H1 (cell line): ENCODE results near the gene DDX18. TPM values are rescaled to one million over a fixed set of nuclear protein-coding genes. Genes with fewer than 3 reads are reported as not detected.

Source experiments
- CTCF ChIA-PET: fragments of 300-600 bp; sonication (Branson Sonifier 250); formaldehyde crosslinking; loops from one replicate; lab custom pipeline; 2021; ENCODE audit not compliant: partially characterized antibody; lab: Charles Lee
- POLR2A ChIA-PET: fragments of 300-600 bp; sonication (Branson Sonifier 250); formaldehyde crosslinking; loops from one replicate; lab custom pipeline; 2021; ENCODE audit warnings: inconsistent platforms; ENCODE audit not compliant: partially characterized antibody; lab: Charles Lee
- DNase-seq, 2 experiments: peaks; one replicate each; pipeline versions ENCODE4 v3.0.0 to v3.0.0-alpha.2; 2010 to 2022; ENCODE audit warnings: low spot score in 2 of 2, low read depth in 1 of 2, mixed read lengths in 1 of 2
- FAIRE-seq: peaks from 2 replicates; lab custom pipeline; 2011; peaks lifted over from hg19 to GRCh38; lab: Jason Lieb, UNC
- H2AFZ ChIP-seq: 2 replicates; pipeline ENCODE4 v1.8.1; 2012; ENCODE audit warnings: low read length, inconsistent platforms
- H2AK5ac ChIP-seq: 2 replicates; pipeline ENCODE4 v1.6.1; 2013; ENCODE audit warnings: low read depth, low read length
- H2BK120ac ChIP-seq: replicated peaks from 2 replicates; pipeline ENCODE3; 2013; ENCODE audit warnings: low read depth, low read length, inconsistent platforms
- H2BK12ac ChIP-seq: 2 replicates; pipeline ENCODE4 v1.6.1; 2013; ENCODE audit warnings: low read depth, low read length
- H2BK15ac ChIP-seq: 2 replicates; pipeline ENCODE4 v1.6.1; 2013; ENCODE audit warnings: low read length
- H2BK20ac ChIP-seq: 2 replicates; pipeline ENCODE4 v1.6.1; 2013; ENCODE audit warnings: low read length
- H2BK5ac ChIP-seq: 2 replicates; pipeline ENCODE4 v1.6.1; 2013; ENCODE audit warnings: low read depth, low read length
- H3K14ac ChIP-seq: 2 replicates; pipeline ENCODE4 v1.6.1; 2013; ENCODE audit warnings: inconsistent platforms; ENCODE audit not compliant: insufficient read length
- H3K18ac ChIP-seq: 2 replicates; pipeline ENCODE4 v1.6.1; 2013; ENCODE audit warnings: low read length; ENCODE audit errors: extremely low read depth
- H3K23ac ChIP-seq: 2 replicates; pipeline ENCODE4 v1.6.1; 2013; ENCODE audit warnings: inconsistent platforms; ENCODE audit not compliant: insufficient read length
- H3K23me2 ChIP-seq: 2 replicates; pipeline ENCODE4 v1.6.1; 2013; ENCODE audit warnings: low read depth, low read length
- H3K27ac ChIP-seq: 2 replicates; pipeline ENCODE4 v1.6.1; 2011; ENCODE audit warnings: low read depth, low read length, inconsistent platforms
- H3K27me3 ChIP-seq, 4 experiments: replicated peaks in 1 of 4; 1 replicate in 1 of 4; 2 replicates in 3 of 4; pipeline versions ENCODE4 v1.6.1 to v1.8.1; 2011 to 2013; ENCODE audit warnings: low read length in 3 of 4, mild to moderate bottlenecking in 3 of 4, inconsistent platforms in 2 of 4, mixed read lengths in 2 of 4, moderate library complexity in 1 of 4; ENCODE audit not compliant: control insufficient read depth in 3 of 4, insufficient read depth in 3 of 4; ENCODE audit errors: extremely low read depth in 1 of 4
- H3K36me3 ChIP-seq, 4 experiments: 2 replicates each; pipeline versions ENCODE4 v1.6.1 to v1.8.1; 2011 to 2013; ENCODE audit warnings: mild to moderate bottlenecking in 4 of 4, low read length in 3 of 4, moderate library complexity in 2 of 4, control low read depth in 1 of 4, inconsistent platforms in 1 of 4; ENCODE audit not compliant: insufficient read depth in 4 of 4, control insufficient read depth in 2 of 4
- H3K4ac ChIP-seq: replicated peaks from 2 replicates; pipeline ENCODE3; 2013; ENCODE audit warnings: low read length, low read depth, mixed read lengths, inconsistent platforms; ENCODE audit not compliant: insufficient read length
- H3K4me1 ChIP-seq, 4 experiments: replicated peaks in 1 of 4; 1 replicate in 1 of 4; 2 replicates in 3 of 4; pipeline versions ENCODE4 v1.6.1 to v1.8.1; 2011 to 2013; ENCODE audit warnings: low read length in 3 of 4, inconsistent platforms in 2 of 4, mixed read lengths in 1 of 4; ENCODE audit not compliant: insufficient read depth in 4 of 4, control insufficient read depth in 3 of 4
- H3K4me2 ChIP-seq, 2 experiments: 2 replicates each; pipeline versions ENCODE4 v1.6.1 to v1.8.1; 2011 to 2013; ENCODE audit warnings: low read depth in 2 of 2, low read length in 2 of 2, control low read depth in 1 of 2, inconsistent platforms in 1 of 2, mild to moderate bottlenecking in 1 of 2; ENCODE audit not compliant: insufficient read depth in 1 of 2
- H3K4me3 ChIP-seq, 4 experiments: fragments of 200-600, 300-600 bp in 1 of 4; sonication (generic), shearing (Covaris generic), sonication (Bioruptor Twin) in 1 of 4; 2 replicates each; pipeline versions ENCODE4 v1.5.1 to v1.8.1; 2011 to 2016; ENCODE audit warnings: low read length in 4 of 4, low read depth in 3 of 4, control low read depth in 2 of 4, inconsistent platforms in 2 of 4, mild to moderate bottlenecking in 2 of 4, mixed read lengths in 1 of 4, moderate library complexity in 1 of 4; ENCODE audit not compliant: insufficient read depth in 2 of 4; ENCODE audit errors: extremely low read depth in 1 of 4
- H3K56ac ChIP-seq: replicated peaks from 2 replicates; pipeline ENCODE3; 2013; ENCODE audit warnings: low read depth, mild to moderate bottlenecking, mixed read lengths, low read length, inconsistent platforms; ENCODE audit not compliant: insufficient read length
- H3K79me1 ChIP-seq: 2 replicates; pipeline ENCODE4 v1.6.1; 2013; ENCODE audit warnings: low read depth, low read length, control low read depth
- H3K79me2 ChIP-seq, 2 experiments: 2 replicates each; pipeline versions ENCODE4 v1.6.1 to v1.8.1; 2012 to 2013; ENCODE audit warnings: low read length in 2 of 2, mild to moderate bottlenecking in 2 of 2, inconsistent platforms in 1 of 2; ENCODE audit not compliant: insufficient read depth in 2 of 2, control insufficient read depth in 1 of 2
- H3K9ac ChIP-seq, 4 experiments: replicated peaks in 1 of 4; 1 replicate in 1 of 4; 2 replicates in 3 of 4; pipeline versions ENCODE4 v1.6.1 to v1.8.1; 2011 to 2013; ENCODE audit warnings: low read depth in 3 of 4, low read length in 3 of 4, control low read depth in 2 of 4, mild to moderate bottlenecking in 2 of 4, moderate library complexity in 2 of 4, inconsistent platforms in 1 of 4; ENCODE audit errors: extremely low read depth in 1 of 4
- H3K9me3 ChIP-seq, 2 experiments: 2 replicates each; pipeline versions ENCODE4 v1.6.1 to v1.8.1; 2012 to 2013; ENCODE audit warnings: mild to moderate bottlenecking in 2 of 2, moderate library complexity in 2 of 2, control low read depth in 1 of 2, inconsistent platforms in 1 of 2, low read depth in 1 of 2, low read length in 1 of 2, mixed read lengths in 1 of 2; ENCODE audit not compliant: insufficient read depth in 2 of 2
- H4K20me1 ChIP-seq, 2 experiments: replicated peaks in 1 of 2; 2 replicates each; pipeline versions ENCODE3 to v1.8.1; 2011 to 2013; ENCODE audit warnings: inconsistent platforms in 2 of 2, low read length in 2 of 2, mild to moderate bottlenecking in 1 of 2; ENCODE audit not compliant: insufficient read depth in 2 of 2, control insufficient read depth in 1 of 2
- H4K5ac ChIP-seq: 2 replicates; pipeline ENCODE4 v1.6.1; 2013; ENCODE audit warnings: low read length, low read depth, mixed read lengths, inconsistent platforms; ENCODE audit not compliant: insufficient read length
- H4K8ac ChIP-seq: 2 replicates; pipeline ENCODE4 v1.8.0; 2013; ENCODE audit warnings: mild to moderate bottlenecking, moderate library complexity, low read length, inconsistent platforms; ENCODE audit not compliant: insufficient read depth; ENCODE audit errors: extremely low read depth
- H4K91ac ChIP-seq: replicated peaks from 2 replicates; pipeline ENCODE3; 2013; ENCODE audit warnings: low read length, mixed read lengths, inconsistent platforms; ENCODE audit not compliant: insufficient read length
- EZH2 ChIP-seq: fragments of 200-600 bp; sonication (generic); IDR thresholded peaks from 2 replicates; pipeline ENCODE4 v1.7.1; 2012; ENCODE audit warnings: low read depth, mild to moderate bottlenecking, moderate library complexity, low read length, inconsistent platforms; ENCODE audit not compliant: severe bottlenecking
- TAF1 ChIP-seq: IDR thresholded peaks from 2 replicates; pipeline ENCODE4 v1.6.1; 2011; ENCODE audit warnings: mild to moderate bottlenecking, low read depth, low read length
- USF2 ChIP-seq: IDR thresholded peaks from 2 replicates; pipeline ENCODE4 v1.6.1; 2011; ENCODE audit warnings: low read length, improper control_type of control experiment
- WGBS, 2 experiments: shearing (Covaris generic) in 1 of 2; methylation state at CpG; one replicate each; pipeline versions ENCODE4 v1.1.6 to v1.1.7; 2013 to 2015; ENCODE audit warnings: low lambda C conversion rate in 2 of 2, mixed read lengths in 2 of 2, inconsistent platforms in 1 of 2, low coverage in 1 of 2, missing lambda C conversion rate in 1 of 2; ENCODE audit not compliant: insufficient replicate concordance in 2 of 2, insufficient coverage in 1 of 2, insufficient read length in 1 of 2; ENCODE audit errors: extremely low coverage in 1 of 2, missing lambda C conversion rate in 1 of 2; 5-methylcytosine and 5-hydroxymethylcytosine counted together
- polyA plus RNA-seq, 7 experiments: library from polyadenylated mRNA; depleted of rRNA in 3 of 7; stranded (reverse) in 5 of 7; unstranded in 2 of 7; fragments of >200 nt in 5 of 7; fragments of 200-250 nt in 2 of 7; gene quantifications; 1 replicate in 5 of 7; 2 replicates in 1 of 7; 4 replicates in 1 of 7; pipeline versions ENCODE4 v1.2.1 to v1.2.3, GENCODE V29; 2011 to 2013; ENCODE audit warnings: missing spikeins in 2 of 7, mixed read lengths in 2 of 7
- total RNA-seq: library from RNA; stranded (reverse); fragmentation: NEBNext Ultra II Directional; extraction: Animal tissue kit (Norgen Biotek cat#: 25700); gene quantifications from 2 replicates; pipeline ENCODE4 v1.2.1, GENCODE V29; 2021
- TF ChIP-seq, protein P1 (sequence below): IDR thresholded peaks from 2 replicates; pipeline ENCODE4 v1.6.1; 2012; ENCODE audit warnings: inconsistent platforms
- TF ChIP-seq, protein P2 (sequence below): IDR thresholded peaks from 2 replicates; pipeline ENCODE4 v1.6.1; 2012; ENCODE audit warnings: inconsistent platforms

The DDX18 gene
- total and polyA plus RNA-seq, 2 of the 8 experiments (the other 6 are each of a cell fraction or from before 2014, with no cell fraction given): 31.3 to 119 TPM

GRCh38 chr2:117859532-117859911, 45.0 kb downstream of the DDX18 start:
- Histone ChIP-seq H3K4me3 (peak overlapping the region in 1 of 4 experiments; percentile 46; a peak in 2 of 8 replicates), H3K23me2 (no peaks in the 10 kb centered on the region; the same call in 1 of the 2 replicates), H4K5ac (no peak overlapping the region), H2BK12ac (no peak overlapping the region), H3K9ac (no peak overlapping the region), H4K20me1 (no peaks in the 10 kb centered on the region), H3K4me1 (peaks cover 0 to 3% (median 0%) of the 10 kb centered on the region in 4 experiments; a peak in 1 of 7 replicates), H2BK120ac (no peak overlapping the region), H2BK20ac (no peak overlapping the region), H3K18ac (no peak overlapping the region), H3K36me3 (no peaks in the 10 kb centered on the region), H4K8ac (peak overlapping the region; percentile 36; the same call in 1 of the 2 replicates), H2AK5ac (no peak overlapping the region), H3K4ac (no peak overlapping the region), H2BK5ac (no peak overlapping the region), H3K79me2 (no peaks in the 10 kb centered on the region), H3K27me3 (peaks cover 0 to 16% (median 1%) of the 10 kb centered on the region in 4 experiments; a peak in 2 of 7 replicates), H3K4me2 (peak overlapping the region in 1 of 2 experiments; percentile 67; a peak in 1 of 4 replicates), H4K91ac (no peak overlapping the region), H3K14ac (no peak overlapping the region), H3K56ac (no peak overlapping the region), H2AFZ (peak overlapping the region; percentile 53; the same call in 1 of the 2 replicates), H2BK15ac (no peak overlapping the region), H3K79me1 (no peaks in the 10 kb centered on the region), H3K27ac (no peak overlapping the region), H3K9me3 (peaks cover 0 to 14% of the 10 kb centered on the region in 2 experiments; a peak in 1 of 4 replicates), H3K23ac (no peak overlapping the region)
- FAIRE-seq (no peak), DNase-seq (no peak)
- TF ChIP-seq, protein P1, sequence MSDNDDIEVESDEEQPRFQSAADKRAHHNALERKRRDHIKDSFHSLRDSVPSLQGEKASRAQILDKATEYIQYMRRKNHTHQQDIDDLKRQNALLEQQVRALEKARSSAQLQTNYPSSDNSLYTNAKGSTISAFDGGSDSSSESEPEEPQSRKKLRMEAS: peak; percentile 8; the same call in 1 of the 2 replicates
- TF ChIP-seq TAF1 (no peak), EZH2 (no peak), USF2 (no peak)
- TF ChIP-seq, protein P2, sequence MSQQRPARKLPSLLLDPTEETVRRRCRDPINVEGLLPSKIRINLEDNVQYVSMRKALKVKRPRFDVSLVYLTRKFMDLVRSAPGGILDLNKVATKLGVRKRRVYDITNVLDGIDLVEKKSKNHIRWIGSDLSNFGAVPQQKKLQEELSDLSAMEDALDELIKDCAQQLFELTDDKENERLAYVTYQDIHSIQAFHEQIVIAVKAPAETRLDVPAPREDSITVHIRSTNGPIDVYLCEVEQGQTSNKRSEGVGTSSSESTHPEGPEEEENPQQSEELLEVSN: no peak; the same call in none of the 2 replicates
- CTCF ChIA-PET: interaction anchor here (1.3 to 3.0 kb wide), 5 partner anchors 11 to 70 kb away, joined by 3 to 19 read pairs (median 3); no protein-coding TSS in a partner anchor
- POLR2A ChIA-PET: interaction anchor here (1.4 to 3.1 kb wide), 3 partner anchors 9 to 26 kb away, joined by 4 to 14 read pairs (median 5); no protein-coding TSS in a partner anchor
- 95% methylated on average over 40 of the region's 44 CpGs; no CpG with 5 or more reads in 1 of the 2 experiments for WGBS, 2 experiments
